Measurements from ENCODE around the gene PTPRG. TPM values are rescaled to one million over a fixed set of nuclear protein-coding genes. Genes with fewer than 3 reads are reported as not detected.

Gene PTPRG
- total RNA-seq, 2 experiments from 2014 or later = 0.13 to 0.70 TPM

- Histone ChIP-seq H3K36me3 (ENCODE audit: insufficient read depth, low read length) (no peaks in the 10 kb centered on the region), H3K4me1 (ENCODE audit: insufficient read depth, low read length, poor library complexity, severe bottlenecking) (no peaks in the 10 kb centered on the region), H3K27ac (ENCODE audit: low read depth, low read length, poor library complexity, severe bottlenecking) (no peak overlapping the region), H3K9me2 (ENCODE audit: insufficient read depth, low read length) (no peaks in the 10 kb centered on the region), H3K4me2 (ENCODE audit: low read length) (no peak overlapping the region), H3K9me3 (ENCODE audit: low read length) (no peaks in the 10 kb centered on the region), H4K20me1 (ENCODE audit: insufficient read depth, low read length) (no peaks in the 10 kb centered on the region), H3K4me3 (ENCODE audit: low read depth, low read length, poor library complexity, severe bottlenecking) (no peak overlapping the region), H3K79me2 (ENCODE audit: insufficient read depth, low read depth, low read length) (no peaks in the 10 kb centered on the region), H2AFZ (ENCODE audit: low read length) (no peak overlapping the region)
- DNase-seq (ENCODE audit: low spot score) = no peak
- intact Hi-C loops (cut with micrococcal nuclease; ENCODE audit: unreplicated experiment) = no loop called here
- POLR2A ChIA-PET = interaction anchor here (1.4 kb wide), 1 partner anchor 14 kb away, joined by 4 read pairs; no protein-coding TSS in a partner anchor
- TF ChIP-seq CTCF (conservative IDR thresholded peaks at IDR 0.05; ENCODE audit: low read length) (no peak), EZH2phosphoT487 (IDR thresholded peaks at IDR 0.05; ENCODE audit: borderline replicate concordance, low read depth, low read length) (no peak)
- CTCF ChIA-PET (ENCODE audit: unreplicated experiment) = no interaction called here
- no TSS peak for BruUV-seq (replicated peaks)
Observed at GRCh38 chr3:62238431-62238830, 677.1 kb downstream of the PTPRG start.

GRCh38 chr3:62241279-62241678 is 679.9 kb downstream of the PTPRG start:
- BruUV-seq (replicated peaks) = no TSS peak
- Histone ChIP-seq H3K27ac (ENCODE audit: low read depth, low read length, poor library complexity, severe bottlenecking) (no peak overlapping the region), H3K4me1 (ENCODE audit: insufficient read depth, low read length, poor library complexity, severe bottlenecking) (no peaks in the 10 kb centered on the region), H3K9me3 (ENCODE audit: low read length) (no peaks in the 10 kb centered on the region), H4K20me1 (ENCODE audit: insufficient read depth, low read length) (no peaks in the 10 kb centered on the region), H3K79me2 (ENCODE audit: insufficient read depth, low read depth, low read length) (no peaks in the 10 kb centered on the region), H3K4me2 (ENCODE audit: low read length) (no peak overlapping the region), H3K4me3 (ENCODE audit: low read depth, low read length, poor library complexity, severe bottlenecking) (no peak overlapping the region), H3K9me2 (ENCODE audit: insufficient read depth, low read length) (no peaks in the 10 kb centered on the region), H3K36me3 (ENCODE audit: insufficient read depth, low read length) (no peaks in the 10 kb centered on the region), H2AFZ (ENCODE audit: low read length) (no peak overlapping the region)
- no peak for DNase-seq (ENCODE audit: low spot score)
- ChIA-PET POLR2A (interaction anchor here (1.0 kb wide), 1 partner anchor 34 kb away, joined by 7 read pairs; no protein-coding TSS in a partner anchor), CTCF (ENCODE audit: unreplicated experiment) (no interaction called here)
- TF ChIP-seq EZH2phosphoT487 (IDR thresholded peaks at IDR 0.05; ENCODE audit: borderline replicate concordance, low read depth, low read length) (no peak), CTCF (conservative IDR thresholded peaks at IDR 0.05; ENCODE audit: low read length) (no peak)
- intact Hi-C loops (cut with micrococcal nuclease; ENCODE audit: unreplicated experiment) = no loop called here

GRCh38 chr3:62242831-62243509 is 681.6 kb downstream of the PTPRG start:
- intact Hi-C loops (cut with micrococcal nuclease; ENCODE audit: unreplicated experiment) = no loop called here
- H3K4me1 ChIP-seq (ENCODE audit: insufficient read depth, low read length, poor library complexity, severe bottlenecking) = no peaks in the 10 kb centered on the region
- H3K36me3 ChIP-seq (ENCODE audit: insufficient read depth, low read length) = no peaks in the 10 kb centered on the region
- H3K9me2 ChIP-seq (ENCODE audit: insufficient read depth, low read length) = no peaks in the 10 kb centered on the region
- POLR2A ChIA-PET = no interaction called here
- TF ChIP-seq EZH2phosphoT487 (IDR thresholded peaks at IDR 0.05; ENCODE audit: borderline replicate concordance, low read depth, low read length) (no peak), CTCF (conservative IDR thresholded peaks at IDR 0.05; ENCODE audit: low read length) (no peak)
- H3K4me3 ChIP-seq (ENCODE audit: low read depth, low read length, poor library complexity, severe bottlenecking) = no peak overlapping the region
- H3K27ac ChIP-seq (ENCODE audit: low read depth, low read length, poor library complexity, severe bottlenecking) = no peak overlapping the region
- H2AFZ ChIP-seq (ENCODE audit: low read length) = no peak overlapping the region
- BruUV-seq (replicated peaks) = no TSS peak
- no peak for DNase-seq (ENCODE audit: low spot score)
- H3K79me2 ChIP-seq (ENCODE audit: insufficient read depth, low read depth, low read length) = no peaks in the 10 kb centered on the region
- H3K9me3 ChIP-seq (ENCODE audit: low read length) = no peaks in the 10 kb centered on the region
- no peaks in the 10 kb centered on the region for H4K20me1 ChIP-seq (ENCODE audit: insufficient read depth, low read length)
- CTCF ChIA-PET (ENCODE audit: unreplicated experiment) = no interaction called here
- no peak overlapping the region for H3K4me2 ChIP-seq (ENCODE audit: low read length)
